ENCODE measurements around the gene IL18RAP. TPM values are rescaled to one million over a fixed set of nuclear protein-coding genes. Genes with fewer than 3 reads are reported as not detected.
A peak's percentile ranks its signal among the peaks of the same experiment; 100 is the strongest.

The IL18RAP gene, protein sequence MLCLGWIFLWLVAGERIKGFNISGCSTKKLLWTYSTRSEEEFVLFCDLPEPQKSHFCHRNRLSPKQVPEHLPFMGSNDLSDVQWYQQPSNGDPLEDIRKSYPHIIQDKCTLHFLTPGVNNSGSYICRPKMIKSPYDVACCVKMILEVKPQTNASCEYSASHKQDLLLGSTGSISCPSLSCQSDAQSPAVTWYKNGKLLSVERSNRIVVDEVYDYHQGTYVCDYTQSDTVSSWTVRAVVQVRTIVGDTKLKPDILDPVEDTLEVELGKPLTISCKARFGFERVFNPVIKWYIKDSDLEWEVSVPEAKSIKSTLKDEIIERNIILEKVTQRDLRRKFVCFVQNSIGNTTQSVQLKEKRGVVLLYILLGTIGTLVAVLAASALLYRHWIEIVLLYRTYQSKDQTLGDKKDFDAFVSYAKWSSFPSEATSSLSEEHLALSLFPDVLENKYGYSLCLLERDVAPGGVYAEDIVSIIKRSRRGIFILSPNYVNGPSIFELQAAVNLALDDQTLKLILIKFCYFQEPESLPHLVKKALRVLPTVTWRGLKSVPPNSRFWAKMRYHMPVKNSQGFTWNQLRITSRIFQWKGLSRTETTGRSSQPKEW
- not detected for polyA plus RNA-seq (2013, experiment 1 of 2; ENCODE audit: insufficient read length)
- 0.11 TPM for polyA plus RNA-seq (2013, experiment 2 of 2; ENCODE audit: insufficient read length)

DNA sequence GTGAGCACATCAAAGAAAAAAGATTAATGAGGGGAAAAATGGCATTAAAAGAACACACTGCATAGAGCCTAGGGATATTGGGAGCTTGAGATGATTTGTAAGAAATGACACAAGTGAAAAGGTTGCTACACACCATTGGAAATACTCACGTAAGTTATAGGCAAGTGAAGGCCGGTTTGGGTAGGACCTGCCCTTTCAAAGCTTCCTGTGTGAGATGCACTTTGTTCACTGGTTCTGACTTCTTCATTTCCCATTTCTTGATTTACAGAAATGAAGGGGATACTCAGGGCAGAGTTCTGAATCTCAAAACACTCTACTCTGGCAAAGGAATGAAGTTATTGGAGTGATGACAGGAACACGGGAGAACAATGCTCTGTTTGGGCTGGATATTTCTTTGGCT is at the start of gene IL18RAP:
IL18RAP (plus strand) TSS at position 251 of the 400 bp plus-strand sequence; CDS start at position 369, 118 bp downstream.
- DNase-seq, result no peak

DNA sequence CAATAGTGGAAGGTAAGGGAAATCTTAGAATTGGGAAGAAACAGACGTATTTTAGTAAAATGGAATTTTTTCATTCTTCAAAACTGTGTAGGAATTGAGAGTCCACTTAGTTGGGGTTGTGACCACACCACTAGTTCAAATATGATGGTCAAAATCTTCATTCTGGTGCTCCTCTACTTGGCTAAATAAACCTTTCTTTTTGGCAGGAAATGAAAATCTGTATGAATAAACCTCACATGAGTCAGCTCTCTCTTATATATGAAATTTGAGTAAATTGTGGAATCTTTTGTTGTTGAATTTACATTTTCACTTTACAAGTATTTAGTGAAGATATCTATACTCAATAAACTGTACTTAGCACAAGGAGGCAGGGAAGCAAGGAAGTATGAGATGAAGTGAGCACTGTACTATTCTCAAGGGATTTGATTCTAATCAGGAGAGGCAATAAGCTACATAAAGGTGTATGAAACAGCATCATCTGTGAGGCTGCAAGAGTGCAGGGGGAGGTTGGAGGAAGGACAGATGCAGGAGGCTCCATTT is 46.8 kb upstream of the IL18RAP start:
- DNase-seq, result peak; percentile 1

DNA sequence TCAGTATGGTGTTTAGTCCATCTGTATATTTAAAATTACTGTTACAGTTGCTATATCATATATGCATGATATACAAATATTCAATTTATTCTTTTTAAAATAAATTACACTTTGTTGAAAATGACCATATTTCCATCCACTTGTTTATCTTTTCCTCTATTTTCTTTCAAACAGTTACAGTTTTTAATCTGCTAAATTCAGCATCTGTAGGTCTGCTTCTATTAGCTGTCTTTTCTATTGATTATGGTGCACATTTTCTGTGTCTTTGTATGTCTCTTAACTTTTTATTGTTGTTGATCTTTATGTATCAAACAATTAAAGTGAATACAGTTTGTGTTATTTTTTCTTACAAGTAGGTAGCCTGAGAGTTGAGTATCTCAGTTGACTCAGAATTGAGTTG is 39.2 kb upstream of the IL18RAP start:
- DNase-seq, result no peak

DNA sequence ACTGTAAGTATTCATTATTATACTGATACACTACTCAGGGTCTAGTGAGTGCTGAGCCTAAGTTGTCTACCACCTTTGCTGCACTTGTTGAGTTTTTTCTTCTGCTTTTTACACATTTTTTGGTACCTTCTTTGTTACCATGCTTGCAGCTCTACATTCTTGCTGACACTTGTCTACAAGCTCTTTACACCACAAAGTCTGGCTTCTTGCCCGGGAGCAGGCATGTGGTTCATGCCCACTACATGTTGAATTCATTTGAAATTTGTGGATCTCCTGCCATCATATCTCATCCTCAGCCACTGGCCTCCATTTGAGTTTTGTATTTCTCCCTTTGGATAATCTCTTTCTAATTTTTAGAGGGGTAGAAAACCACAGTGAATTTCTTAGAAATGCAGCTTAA is 37.4 kb upstream of the IL18RAP start:
- peak; percentile 12 for DNase-seq

DNA sequence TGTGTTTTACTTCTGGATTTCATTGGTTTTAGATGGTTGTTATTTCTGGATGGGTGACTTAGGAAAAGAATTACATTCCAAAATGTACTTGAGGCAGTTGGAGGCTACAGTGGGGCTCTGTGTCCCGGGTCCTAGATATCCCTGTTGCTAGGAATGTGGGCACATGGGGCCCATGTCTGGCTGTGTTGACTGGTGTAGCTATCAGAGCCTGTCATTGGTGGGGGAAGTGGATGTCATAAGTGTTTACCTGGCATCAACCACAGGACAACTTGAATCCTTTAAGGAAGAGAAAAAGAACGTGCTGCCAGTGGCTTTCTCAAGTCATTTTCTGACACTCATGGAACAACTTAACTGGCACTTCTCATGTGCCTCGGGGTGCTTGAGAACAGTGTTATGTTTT is 37.0 kb upstream of the IL18RAP start:
- DNase-seq, result no peak

DNA sequence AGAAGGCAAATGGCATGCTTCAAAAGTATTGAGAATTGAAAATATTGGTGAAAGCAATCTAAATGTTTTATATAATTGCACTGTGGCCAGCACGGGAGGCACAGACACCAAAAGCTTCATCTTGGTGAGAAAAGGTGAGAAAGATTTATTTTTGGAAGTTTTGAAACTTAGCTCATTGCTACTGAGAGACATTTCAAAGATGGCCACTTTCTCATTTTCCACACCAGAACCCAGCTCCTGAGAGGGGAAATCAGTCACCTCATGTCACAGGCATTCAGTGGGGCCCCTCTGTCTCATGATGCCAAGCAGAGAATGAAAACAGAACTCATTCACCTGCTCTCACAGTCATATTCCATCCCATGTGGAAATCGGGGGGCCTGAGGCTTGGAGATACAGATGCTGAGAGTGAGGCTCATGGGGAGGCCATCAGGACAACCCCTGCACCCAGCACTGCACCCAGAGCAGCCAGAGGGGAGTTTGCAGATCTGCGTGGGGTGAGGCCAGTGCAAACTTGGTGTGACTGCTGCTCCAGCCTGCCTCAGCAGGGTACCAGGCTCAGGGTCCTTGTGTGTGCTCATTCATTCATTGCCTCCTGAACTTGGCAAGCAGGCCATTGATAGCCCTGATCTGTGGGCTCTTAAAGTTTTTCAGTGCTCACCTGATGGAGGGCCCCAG is 36.0 kb upstream of the IL18RAP start:
- no peak for DNase-seq

DNA sequence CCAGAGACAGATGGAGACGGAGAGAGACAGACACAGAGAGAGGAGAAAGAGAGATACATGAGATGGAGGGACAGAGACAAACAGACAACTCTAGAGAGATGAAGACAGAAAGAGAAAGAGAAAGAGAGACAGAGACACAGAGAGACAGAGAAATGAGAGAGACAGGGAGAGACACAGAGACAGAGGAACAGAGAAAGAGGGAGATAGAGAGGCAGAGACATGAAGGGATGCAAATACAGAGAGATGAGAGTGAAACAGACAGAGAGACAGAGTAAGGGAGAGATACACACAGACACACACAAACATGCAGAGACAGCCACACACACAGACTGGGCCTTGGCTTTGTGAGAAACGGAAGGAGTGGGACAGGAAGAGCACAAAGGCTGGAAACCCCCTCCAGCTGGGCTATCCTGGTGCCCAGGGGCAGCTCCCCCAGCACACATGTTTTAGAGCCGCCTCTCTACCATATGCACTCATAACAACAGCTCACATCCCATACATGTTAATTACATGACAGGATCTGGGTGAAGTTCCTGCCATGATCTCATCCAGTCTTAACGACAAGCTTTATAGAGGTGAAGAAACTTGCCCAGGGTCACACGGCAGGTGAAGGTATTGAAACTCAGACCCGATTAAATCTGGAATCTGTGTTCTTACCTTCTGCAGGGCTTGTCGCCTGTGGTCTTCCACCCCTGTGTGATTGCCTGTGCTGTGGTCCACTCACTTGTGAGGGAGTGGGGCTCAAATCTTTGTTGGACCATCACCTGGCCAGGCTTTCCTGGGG is 35.0 kb upstream of the IL18RAP start:
- no peak for DNase-seq

DNA sequence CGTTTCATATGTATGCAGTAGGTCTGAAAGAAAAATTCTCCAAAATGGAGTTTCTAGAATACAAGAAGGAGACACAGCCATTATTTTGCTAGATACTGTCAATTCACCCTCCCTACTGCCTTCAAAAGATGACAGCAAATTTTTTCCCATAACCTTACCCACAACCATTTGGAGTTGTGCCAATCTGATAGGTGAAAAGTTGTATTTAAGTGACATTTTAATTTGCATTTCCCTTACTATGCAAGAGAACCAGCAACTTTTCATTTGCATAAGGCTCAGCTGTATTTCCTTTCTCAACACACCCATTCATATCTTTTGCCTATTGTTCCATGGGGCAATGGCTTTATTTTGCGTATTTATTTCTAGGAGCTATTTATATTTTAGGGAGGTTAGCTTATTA is 31.4 kb upstream of the IL18RAP start:
- DNase-seq, result no peak

DNA sequence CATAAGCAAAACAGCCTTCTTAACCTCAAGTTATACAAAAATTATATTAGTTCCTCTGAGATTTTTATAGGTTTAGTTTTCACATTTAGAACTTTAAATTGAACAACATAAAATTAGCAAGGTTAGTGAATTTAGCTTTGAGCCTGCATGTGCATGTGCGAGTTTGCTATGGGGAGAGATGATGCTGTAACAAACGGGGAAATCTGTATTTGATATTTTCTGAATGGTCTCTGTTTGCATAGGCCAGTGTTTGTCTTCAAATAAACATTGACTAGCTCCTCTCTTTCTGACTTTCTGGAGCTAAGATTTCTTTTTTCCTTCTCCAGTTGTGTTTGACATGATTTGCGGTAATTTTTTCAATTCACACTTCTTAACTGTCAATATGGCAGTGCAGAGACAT is 30.9 kb upstream of the IL18RAP start:
- DNase-seq, result no peak

DNA sequence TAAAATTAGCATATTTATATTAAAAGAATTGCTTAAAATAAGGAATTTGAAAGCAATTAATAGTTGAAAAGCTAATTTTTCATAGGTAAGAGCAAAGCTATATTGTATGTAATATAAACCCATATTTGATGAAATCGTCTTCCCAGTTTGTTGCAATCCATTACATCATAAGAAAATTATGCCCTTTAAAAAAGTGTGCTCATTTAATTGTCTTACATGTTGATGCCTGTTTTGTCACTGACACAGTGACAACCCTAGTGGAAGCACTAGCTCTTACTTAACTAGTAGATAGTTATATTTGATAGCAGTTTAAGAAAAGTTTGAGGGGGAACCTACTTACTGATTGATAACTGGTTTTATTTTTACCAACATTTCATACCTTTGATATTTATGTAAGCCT is 30.0 kb upstream of the IL18RAP start:
- no peak for DNase-seq

DNA sequence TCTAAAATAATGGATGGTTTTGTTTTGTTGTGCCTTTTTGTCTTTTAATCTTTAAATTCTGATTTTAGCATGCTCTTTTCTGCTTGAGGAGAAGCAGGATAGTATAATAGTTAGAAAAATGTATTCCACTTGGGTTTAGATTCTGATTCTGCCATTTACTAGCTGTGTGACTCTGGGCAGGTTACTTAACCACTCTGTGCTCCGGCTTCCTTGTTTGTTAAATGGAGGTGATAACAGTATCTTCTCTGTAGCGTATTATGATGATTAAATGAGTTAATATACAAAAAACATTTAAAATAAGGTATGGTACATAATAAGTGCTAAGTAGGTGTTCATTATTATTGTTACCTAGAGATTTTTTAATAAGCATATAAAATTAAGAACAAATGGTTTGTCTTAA is 26.9 kb upstream of the IL18RAP start:
- DNase-seq, result no peak

DNA sequence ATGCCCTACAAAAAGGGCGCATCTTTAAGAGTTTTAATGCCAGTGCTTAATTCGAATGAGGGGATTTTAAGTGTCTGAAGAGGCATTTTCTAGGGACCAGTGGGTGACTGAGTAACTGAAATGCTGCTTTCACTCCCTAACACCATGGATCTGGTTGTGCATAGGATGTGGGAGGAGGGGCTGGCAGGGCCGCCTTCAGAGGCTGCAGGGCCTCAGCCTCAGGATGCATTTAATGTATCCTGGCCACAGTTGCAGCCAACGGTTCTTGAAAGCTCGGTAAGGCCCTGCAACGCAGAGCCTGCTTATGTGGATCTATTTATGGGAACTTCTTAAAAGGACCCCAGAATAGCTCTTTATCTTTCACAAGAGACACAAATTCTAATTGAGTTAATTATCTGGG is 25.8 kb upstream of the IL18RAP start:
- DNase-seq, result no peak

DNA sequence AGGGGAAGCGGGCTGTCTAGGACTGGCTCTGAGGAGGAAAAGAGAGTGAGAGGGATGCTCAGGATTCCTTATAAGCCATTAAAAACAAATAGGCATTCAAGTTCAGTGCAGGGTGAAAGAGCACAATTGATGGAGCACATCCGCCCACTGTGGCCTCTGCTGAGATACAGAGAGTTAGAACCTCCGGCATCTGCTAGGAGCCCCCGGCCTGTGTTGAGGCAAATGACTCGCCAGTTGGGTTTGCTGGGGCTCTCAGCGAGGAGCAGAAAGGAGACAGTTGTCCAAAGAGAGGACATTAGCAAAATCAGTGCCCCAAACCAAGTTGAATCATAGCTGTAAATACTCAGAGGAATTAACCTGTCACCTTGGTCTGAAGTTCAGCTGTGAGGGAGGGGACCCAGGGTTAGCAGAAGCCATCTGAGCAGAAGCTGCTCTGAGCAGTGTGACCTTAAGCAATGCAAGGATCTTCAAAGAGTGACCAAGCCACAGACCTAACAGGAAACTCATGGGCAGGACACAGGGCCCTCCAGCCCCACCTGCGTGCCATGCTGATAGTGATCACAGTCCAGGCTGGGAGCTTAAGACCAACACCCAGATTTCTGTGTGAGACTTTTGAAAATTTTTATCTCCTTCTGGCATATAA is 23.3 kb upstream of the IL18RAP start:
- no peak for DNase-seq

DNA sequence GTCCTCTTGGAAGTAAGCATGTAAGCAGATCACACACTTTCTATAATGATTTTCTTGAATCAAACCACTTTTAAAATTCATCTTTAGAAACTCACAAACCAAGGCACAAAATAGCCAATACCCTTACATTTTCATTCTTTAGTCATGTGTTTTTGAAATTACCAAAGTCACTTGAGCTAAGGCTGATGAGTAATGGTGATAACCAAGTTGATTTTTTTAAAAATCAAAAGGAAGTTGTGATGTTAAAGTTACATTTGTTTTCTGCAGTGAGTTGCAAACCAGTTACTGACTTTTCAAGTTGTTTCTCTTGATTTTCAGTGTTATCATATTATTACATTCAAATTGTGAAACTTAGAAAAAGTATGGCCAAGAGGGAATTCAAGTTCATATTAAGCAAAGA is 21.5 kb upstream of the IL18RAP start:
- no peak for DNase-seq

DNA sequence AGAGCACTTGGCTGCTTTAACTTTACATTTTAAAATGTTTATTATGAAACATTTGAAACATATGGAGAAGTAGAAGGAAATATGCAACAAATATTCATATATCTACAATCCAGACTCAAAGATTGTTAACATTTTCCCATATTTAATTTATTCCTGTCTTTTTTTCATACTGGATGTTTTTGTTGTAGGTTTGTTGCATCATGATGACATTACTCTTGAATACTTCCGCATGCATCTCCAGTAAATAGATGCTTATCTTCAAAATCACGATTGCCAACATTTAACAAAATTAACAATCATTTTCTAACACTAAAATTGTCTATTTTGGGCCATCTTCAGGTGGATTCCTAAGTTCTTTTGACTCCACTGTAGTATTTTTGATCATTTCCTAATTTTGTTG is 21.1 kb upstream of the IL18RAP start:
- DNase-seq, result no peak

DNA sequence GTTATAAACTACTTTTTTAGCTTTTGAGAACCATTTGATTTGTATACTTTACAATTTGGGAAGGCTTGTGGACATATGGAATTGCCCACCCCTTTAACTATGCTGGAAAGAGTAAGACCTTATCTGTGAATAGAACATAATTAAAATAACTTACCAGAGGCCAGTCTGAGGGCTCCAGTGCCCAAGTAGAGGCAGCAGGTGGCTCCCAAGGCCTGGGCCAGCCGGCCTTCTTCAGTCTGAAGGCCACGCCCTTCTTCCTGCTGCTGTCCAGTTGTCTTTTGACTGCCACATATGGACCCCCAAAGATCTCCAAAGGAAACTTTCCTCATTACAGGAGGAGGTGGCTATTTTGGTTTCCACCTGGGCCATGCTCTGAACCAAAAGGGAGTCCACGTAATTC is 12.0 kb upstream of the IL18RAP start:
- DNase-seq, result no peak

DNA sequence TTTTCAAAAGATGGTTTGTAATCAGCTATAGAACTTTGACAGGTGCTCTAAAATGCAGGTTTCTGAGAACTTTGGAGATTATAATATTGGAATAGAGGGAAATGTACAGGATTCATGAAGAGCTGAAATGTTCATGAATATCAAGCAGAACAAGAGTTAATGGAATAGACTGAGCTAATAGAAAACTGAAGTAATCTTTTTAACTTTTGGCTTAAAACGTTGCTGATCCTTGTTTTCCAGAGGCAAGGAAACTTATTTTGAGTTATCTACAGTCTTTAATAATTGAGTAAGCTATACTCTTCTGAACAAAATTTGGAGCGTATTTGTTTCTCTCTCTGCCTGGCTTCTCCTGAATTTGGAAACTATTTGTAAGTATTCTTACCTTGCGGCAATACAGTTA is 10.8 kb upstream of the IL18RAP start:
- DNase-seq, result no peak

DNA sequence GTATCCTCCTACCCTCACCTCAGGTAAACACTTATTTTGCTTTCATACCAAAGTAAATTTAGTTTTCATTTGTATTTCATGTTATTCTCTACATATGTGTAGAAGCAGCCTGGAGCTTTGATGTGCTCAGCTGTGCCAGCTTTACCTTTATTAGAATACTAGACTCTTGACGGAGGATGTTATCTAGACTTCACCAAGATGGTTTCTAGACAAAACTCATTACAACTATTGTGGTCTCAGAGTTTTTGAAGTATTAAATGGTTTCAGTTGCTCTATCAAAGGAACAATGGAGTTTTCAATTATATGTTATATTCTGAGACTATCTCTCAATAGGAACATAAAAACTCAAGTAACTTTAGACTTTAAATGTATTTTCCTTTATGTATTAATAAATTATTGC is 5.0 kb upstream of the IL18RAP start:
- DNase-seq, result no peak

DNA sequence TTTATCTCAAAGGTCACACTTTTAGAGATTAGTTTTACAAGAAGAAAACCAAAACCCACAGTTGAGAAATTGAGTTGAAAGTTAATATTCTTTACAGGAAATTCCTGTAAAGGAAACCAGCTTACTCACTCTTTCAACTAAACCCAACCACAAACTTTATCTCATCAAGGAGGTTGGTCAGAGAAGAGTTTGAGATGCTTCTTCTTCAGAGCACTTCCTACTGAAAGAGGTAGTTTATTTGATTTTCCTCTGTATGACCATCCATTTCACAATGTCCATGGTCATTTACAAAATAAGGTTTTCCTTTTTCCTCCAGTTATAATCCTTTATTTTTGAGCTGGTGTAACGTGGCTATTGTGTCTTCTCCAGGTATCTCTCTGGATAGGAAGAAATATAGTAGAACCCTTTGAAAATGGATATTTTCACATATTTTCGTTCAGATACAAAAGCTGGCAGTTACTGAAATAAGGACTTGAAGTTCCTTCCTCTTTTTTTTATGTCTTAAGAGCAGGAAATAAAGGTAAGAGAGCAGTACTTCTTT is 4.5 kb upstream of the IL18RAP start:
- DNase-seq, result peak; percentile 4

DNA sequence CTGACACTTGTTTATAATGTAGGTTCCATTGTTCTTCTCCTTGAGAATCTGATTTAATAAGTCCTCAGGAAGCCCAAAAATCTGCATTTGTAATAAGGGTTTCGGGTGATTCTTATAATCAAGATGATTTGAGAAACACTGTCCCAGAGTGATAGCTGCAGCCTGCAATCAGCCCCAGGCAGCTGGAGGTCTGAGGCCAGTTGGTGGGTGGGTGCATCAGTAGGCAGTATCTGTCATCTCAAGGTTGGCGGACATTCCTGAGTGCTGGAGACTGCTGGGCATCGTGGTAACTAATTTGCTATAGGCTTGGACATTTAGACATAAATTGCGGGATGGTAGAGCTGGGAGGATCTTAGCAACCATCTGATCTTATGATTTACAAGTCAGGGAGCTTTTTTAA is 2.7 kb upstream of the IL18RAP start:
- DNase-seq, result no peak

DNA sequence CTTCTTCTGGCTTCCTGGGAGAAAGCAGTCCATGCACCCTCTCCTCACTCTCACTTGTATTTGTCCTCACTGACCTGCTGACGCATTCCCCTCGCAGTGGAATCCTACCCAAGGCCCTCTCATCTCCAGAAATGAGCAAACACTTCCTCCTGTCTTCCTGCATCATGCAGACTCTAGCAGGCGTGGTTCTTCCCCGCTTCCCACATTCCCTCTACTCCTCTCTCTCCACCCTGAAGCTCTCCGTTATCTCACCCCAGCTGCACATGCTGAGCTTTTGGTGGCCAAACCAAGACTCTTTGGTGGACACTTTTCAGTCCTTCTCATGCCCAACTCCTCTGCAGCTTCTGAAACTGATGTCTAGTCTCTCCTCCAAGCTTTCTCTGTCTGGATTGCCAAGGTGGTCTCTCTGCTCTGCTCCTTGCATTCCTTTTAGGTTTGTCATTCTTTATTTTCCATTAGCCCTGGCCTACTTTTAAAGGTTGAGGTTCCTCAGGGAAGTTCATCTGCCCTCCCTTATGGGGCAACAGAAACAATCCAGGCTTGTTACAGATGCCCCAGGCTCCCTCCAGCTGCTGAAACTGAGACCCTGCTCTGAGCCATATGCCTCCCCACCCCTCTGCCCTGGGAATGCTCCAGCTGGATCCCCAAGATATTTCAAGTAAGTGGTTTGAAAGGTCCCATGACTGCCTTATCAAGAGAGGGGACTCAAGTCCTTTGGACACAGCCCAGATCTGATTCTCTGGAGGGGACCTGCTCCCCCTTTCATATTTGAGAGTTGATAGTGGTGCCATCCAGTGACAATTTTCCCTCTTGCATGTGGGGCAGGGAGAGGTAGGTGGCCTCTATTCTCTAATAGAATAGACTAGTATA is 835 bp upstream of the IL18RAP start:
- no peak for DNase-seq

Measured in fibroblast of skin of scalp (primary cell).